ENCODE measurements around the gene VEGFA. TPM values are rescaled to one million over a fixed set of nuclear protein-coding genes. Genes with fewer than 3 reads are reported as not detected.

VEGFA gene
- total RNA-seq = 10 to 100 TPM; 39.2 to 58.5 (median 45.0) TPM

DNA sequence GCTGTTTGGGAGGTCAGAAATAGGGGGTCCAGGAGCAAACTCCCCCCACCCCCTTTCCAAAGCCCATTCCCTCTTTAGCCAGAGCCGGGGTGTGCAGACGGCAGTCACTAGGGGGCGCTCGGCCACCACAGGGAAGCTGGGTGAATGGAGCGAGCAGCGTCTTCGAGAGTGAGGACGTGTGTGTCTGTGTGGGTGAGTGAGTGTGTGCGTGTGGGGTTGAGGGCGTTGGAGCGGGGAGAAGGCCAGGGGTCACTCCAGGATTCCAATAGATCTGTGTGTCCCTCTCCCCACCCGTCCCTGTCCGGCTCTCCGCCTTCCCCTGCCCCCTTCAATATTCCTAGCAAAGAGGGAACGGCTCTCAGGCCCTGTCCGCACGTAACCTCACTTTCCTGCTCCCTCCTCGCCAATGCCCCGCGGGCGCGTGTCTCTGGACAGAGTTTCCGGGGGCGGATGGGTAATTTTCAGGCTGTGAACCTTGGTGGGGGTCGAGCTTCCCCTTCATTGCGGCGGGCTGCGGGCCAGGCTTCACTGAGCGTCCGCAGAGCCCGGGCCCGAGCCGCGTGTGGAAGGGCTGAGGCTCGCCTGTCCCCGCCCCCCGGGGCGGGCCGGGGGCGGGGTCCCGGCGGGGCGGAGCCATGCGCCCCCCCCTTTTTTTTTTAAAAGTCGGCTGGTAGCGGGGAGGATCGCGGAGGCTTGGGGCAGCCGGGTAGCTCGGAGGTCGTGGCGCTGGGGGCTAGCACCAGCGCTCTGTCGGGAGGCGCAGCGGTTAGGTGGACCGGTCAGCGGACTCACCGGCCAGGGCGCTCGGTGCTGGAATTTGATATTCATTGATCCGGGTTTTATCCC lies at the start of gene VEGFA:
VEGFA (plus strand) TSS at position 686 of the 846 bp plus-strand sequence.
- peaks cover 27 to 48% (median 47%) of the 10 kb centered on the region in 4 donors for H3K4me1 ChIP-seq
- H3K27ac ChIP-seq (replicated peaks in 1 of 4) = peak within 1 kb of the TSS; percentile 97 to 99 (median 97)
- TF ChIP-seq, protein P1, sequence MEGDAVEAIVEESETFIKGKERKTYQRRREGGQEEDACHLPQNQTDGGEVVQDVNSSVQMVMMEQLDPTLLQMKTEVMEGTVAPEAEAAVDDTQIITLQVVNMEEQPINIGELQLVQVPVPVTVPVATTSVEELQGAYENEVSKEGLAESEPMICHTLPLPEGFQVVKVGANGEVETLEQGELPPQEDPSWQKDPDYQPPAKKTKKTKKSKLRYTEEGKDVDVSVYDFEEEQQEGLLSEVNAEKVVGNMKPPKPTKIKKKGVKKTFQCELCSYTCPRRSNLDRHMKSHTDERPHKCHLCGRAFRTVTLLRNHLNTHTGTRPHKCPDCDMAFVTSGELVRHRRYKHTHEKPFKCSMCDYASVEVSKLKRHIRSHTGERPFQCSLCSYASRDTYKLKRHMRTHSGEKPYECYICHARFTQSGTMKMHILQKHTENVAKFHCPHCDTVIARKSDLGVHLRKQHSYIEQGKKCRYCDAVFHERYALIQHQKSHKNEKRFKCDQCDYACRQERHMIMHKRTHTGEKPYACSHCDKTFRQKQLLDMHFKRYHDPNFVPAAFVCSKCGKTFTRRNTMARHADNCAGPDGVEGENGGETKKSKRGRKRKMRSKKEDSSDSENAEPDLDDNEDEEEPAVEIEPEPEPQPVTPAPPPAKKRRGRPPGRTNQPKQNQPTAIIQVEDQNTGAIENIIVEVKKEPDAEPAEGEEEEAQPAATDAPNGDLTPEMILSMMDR (IDR thresholded peaks at IDR 0.05) = peak in 2 of 3 experiments; percentile 98 to 99
- no peak for TF ChIP-seq EP300 (IDR thresholded peaks at IDR 0.05)
- TF ChIP-seq POLR2A (IDR thresholded peaks at IDR 0.05; ENCODE audit: low read depth) = peak; percentile 58
- peak; percentile 82 to 94 for TF ChIP-seq POLR2AphosphoS5 (IDR thresholded peaks at IDR 0.05)
- WGBS = 0% methylated on average over 23 of the region's 62 CpGs
- no peaks in the 10 kb centered on the region for H3K9me3 ChIP-seq
- H3K4me3 ChIP-seq = peak within 1 kb of the TSS; percentile 73 to 83 (median 82)
- H3K27me3 ChIP-seq = no peaks in the 10 kb centered on the region
- intact Hi-C loops (cut with DNase I) = loop anchor here (1.0 to 10.0 kb wide), 4 partner anchors 102 to 307 kb away; partner anchors contain the start of gene GTPBP2
- peak; percentile 96 for DNase-seq (ENCODE audit: extremely low spot score)
- no peaks in the 10 kb centered on the region for H3K36me3 ChIP-seq

DNA sequence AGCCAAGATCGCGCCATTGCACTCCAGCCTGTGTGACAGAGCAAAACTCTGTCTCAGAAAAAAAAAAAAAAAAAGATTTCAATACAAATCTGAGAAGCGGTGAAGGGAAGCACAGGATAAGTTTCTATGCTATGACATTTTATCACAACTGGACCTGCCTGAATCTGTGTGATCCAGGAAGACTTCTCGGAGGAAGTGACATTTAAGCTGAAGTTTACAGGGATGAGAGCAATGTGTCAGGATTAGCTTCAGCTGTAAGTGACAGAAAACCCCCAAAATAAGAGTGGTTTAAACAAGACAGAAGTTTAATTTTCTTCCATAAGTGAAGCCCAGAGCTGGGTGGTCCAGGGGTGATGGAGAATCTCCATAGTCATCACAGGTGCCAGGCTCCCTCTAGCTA lies 49.0 kb upstream of the VEGFA start:
- 97% methylated on average over 4 of the region's 4 CpGs for WGBS

DNA sequence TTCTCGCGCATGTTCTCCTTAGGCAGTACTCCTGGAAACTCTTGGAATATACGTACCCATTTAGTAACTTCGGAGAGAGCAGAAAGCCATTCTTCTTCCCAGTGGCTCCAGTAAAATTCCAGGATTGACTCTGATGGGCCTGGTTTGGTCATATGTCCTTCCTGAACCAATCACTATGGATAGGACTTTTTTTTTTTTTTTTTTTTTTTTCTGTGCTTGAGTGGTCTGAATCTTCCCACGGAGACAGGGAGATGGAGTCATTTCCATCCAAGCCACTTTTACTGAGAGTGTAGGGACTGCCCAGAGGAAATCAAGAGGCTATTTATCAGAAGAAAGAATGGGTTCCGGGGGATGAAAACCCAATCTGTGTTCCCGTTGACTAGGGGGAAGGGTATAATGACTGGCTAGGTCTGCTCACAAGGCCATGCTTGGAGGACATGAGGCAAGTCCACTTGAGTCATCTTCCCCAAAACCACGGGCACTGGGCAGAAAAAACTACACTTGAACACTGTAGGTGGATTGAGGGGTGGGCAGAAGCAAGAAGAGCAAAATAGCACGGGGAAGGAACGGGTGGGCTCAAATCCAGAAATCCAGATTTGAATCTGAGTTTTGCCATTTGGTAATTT lies 47.0 kb upstream of the VEGFA start:
- H3K27ac ChIP-seq (replicated peaks in 1 of 4) = no peak overlapping the region

More for the DNA sequence above, 49.0 kb upstream of the VEGFA start:
- H3K36me3 ChIP-seq = no peaks in the 10 kb centered on the region
- intact Hi-C loops (cut with DNase I) = no loop called here
- H3K9me3 ChIP-seq = no peaks in the 10 kb centered on the region
- DNase-seq (ENCODE audit: extremely low spot score) = no peak
- no peak overlapping the region for H3K27ac ChIP-seq (replicated peaks in 1 of 4)
- no peak for TF ChIP-seq POLR2AphosphoS5 (IDR thresholded peaks at IDR 0.05)
- no peak for TF ChIP-seq EP300 (IDR thresholded peaks at IDR 0.05)
- peaks cover 10 to 26% (median 19%) of the 10 kb centered on the region in 4 donors for H3K4me1 ChIP-seq
- H3K27me3 ChIP-seq = peaks cover 0 to 5% (median 0%) of the 10 kb centered on the region in 4 donors
- H3K4me3 ChIP-seq = no peak overlapping the region

DNA sequence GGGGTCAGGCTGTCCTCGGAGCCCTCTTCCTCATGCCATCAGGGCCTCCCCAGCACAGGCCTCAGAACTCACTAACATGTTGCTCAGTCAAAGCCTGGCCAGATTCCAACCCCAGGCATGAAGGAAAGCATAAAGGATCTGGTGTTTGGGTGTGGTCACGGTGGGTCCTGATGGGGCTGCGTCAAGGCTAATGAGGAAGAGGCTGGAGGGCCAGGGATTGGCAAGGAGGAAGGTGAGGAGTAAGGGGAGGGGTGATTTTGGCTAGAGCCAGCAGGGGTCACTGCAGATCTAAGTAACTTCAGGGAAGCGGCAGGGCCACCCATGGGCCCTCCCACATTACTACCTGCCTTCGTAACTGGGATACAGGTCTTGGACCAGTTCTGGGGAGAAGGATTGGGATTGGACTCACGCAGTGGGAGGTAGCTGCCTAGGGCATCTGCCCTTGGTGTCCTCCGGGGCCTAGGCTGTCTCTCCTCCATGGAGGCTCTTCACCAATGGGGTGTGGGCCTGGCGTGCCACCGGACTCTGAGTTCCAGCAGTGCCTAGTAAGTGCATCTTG lies 46.2 kb upstream of the VEGFA start:
- no peak overlapping the region for H3K4me3 ChIP-seq
- peaks cover 0 to 6% (median 5%) of the 10 kb centered on the region in 4 donors for H3K4me1 ChIP-seq
- no peaks in the 10 kb centered on the region for H3K9me3 ChIP-seq
- TF ChIP-seq, protein P1 (IDR thresholded peaks at IDR 0.05) = peak; percentile 39 to 46 (median 43)
- TF ChIP-seq POLR2AphosphoS5 (IDR thresholded peaks at IDR 0.05) (no peak), POLR2A (IDR thresholded peaks at IDR 0.05; ENCODE audit: low read depth) (no peak)
- peaks cover 0 to 5% (median 0%) of the 10 kb centered on the region in 4 donors for H3K27me3 ChIP-seq
- no peaks in the 10 kb centered on the region for H3K36me3 ChIP-seq
- DNase-seq (ENCODE audit: extremely low spot score) = no peak
- H3K27ac ChIP-seq (replicated peaks in 1 of 4) = no peak overlapping the region
- intact Hi-C loops (cut with DNase I) = no loop called here
- 70% methylated on average over 9 of the region's 9 CpGs for WGBS

More for the DNA sequence above, 47.0 kb upstream of the VEGFA start:
- no peak for TF ChIP-seq EP300 (IDR thresholded peaks at IDR 0.05)
- TF ChIP-seq, protein P1 (IDR thresholded peaks at IDR 0.05) = no peak
- no peak for TF ChIP-seq POLR2AphosphoS5 (IDR thresholded peaks at IDR 0.05)
- TF ChIP-seq POLR2A (IDR thresholded peaks at IDR 0.05; ENCODE audit: low read depth) = no peak
- H3K27me3 ChIP-seq = peaks cover 0 to 5% (median 0%) of the 10 kb centered on the region in 4 donors
- no peak for DNase-seq (ENCODE audit: extremely low spot score)
- intact Hi-C loops (cut with DNase I) = no loop called here
- H3K9me3 ChIP-seq = no peaks in the 10 kb centered on the region
- peaks cover 0 to 14% (median 12%) of the 10 kb centered on the region in 4 donors for H3K4me1 ChIP-seq
- H3K4me3 ChIP-seq = no peak overlapping the region
- no peaks in the 10 kb centered on the region for H3K36me3 ChIP-seq
- 83% methylated on average over 10 of the region's 10 CpGs for WGBS

DNA sequence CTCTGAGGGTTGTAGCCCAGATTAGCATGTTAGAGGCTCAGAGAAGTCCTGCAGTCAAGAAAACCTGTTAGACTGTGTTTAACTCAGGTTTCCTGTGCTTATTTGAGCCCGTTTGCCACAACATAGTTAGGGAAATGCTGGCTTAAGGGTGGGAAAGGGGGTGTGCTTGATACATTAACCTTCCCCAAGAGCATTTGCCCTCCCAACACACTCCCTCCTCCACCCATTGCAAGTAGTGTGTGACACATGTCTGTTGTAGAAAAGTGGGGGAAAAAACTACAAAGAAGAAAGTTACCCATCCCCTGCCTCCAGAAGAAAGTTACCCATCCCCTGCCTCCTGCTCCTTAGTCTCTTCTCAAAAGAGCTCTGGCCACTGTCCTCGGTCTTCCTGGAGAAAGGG lies 45.7 kb upstream of the VEGFA start:
- 76% methylated on average over 2 of the region's 2 CpGs for WGBS
- DNase-seq (ENCODE audit: extremely low spot score) = no peak
- Histone ChIP-seq H3K27ac (replicated peaks in 1 of 4) (no peak overlapping the region), H3K4me1 (peaks cover 0 to 6% (median 2%) of the 10 kb centered on the region in 4 donors), H3K27me3 (peaks cover 0 to 5% (median 0%) of the 10 kb centered on the region in 4 donors), H3K4me3 (no peak overlapping the region), H3K9me3 (no peaks in the 10 kb centered on the region), H3K36me3 (no peaks in the 10 kb centered on the region)
- TF ChIP-seq POLR2A (IDR thresholded peaks at IDR 0.05; ENCODE audit: low read depth) (no peak), EP300 (IDR thresholded peaks at IDR 0.05) (no peak), POLR2AphosphoS5 (IDR thresholded peaks at IDR 0.05) (no peak)
- TF ChIP-seq, protein P1 (IDR thresholded peaks at IDR 0.05) = no peak
- intact Hi-C loops (cut with DNase I) = no loop called here
